ENCODE results near the gene WDPCP. TPM values are rescaled to one million over a fixed set of nuclear protein-coding genes. Genes with fewer than 3 reads are reported as not detected.

The WDPCP gene
- total and polyA plus RNA-seq, 2 of the 8 experiments (the other 6 are each of a cell fraction or from before 2014, with no cell fraction given), result 9.3 to 25.8 TPM

GRCh38 chr2:63598981-63599380 is 10.7 kb upstream of the WDPCP start:
- no peak overlapping the region for H3K9ac ChIP-seq (replicated peaks in 1 of 4; ENCODE audit: extremely low read depth in 1 of 4, low read depth in 3 of 4, low read length in 3 of 4)
- H3K9me3 ChIP-seq (ENCODE audit: insufficient read depth in 2 of 2, low read depth in 1 of 2, low read length in 1 of 2), result no peaks in the 10 kb centered on the region
- H2BK20ac ChIP-seq (ENCODE audit: low read length), result no peak overlapping the region
- no peak overlapping the region for H2BK5ac ChIP-seq (ENCODE audit: low read depth, low read length)
- no peak overlapping the region for H2AFZ ChIP-seq (ENCODE audit: low read length)
- H2BK12ac ChIP-seq (ENCODE audit: low read depth, low read length), result no peak overlapping the region
- no peak overlapping the region for H4K5ac ChIP-seq (ENCODE audit: insufficient read length, low read depth, low read length)
- no peak overlapping the region for H3K56ac ChIP-seq (replicated peaks; ENCODE audit: insufficient read length, low read depth, low read length)
- peaks cover 0 to 56% of the 10 kb centered on the region in 2 experiments; a peak in 2 of 4 replicates for H3K79me2 ChIP-seq (ENCODE audit: control insufficient read depth in 1 of 2, insufficient read depth in 2 of 2, low read length in 2 of 2)
- no peak overlapping the region for H3K4ac ChIP-seq (replicated peaks; ENCODE audit: insufficient read length, low read depth, low read length)
- peaks cover 0 to 3% (median under 1%) of the 10 kb centered on the region in 4 experiments; a peak in 4 of 7 replicates for H3K4me1 ChIP-seq (replicated peaks in 1 of 4; ENCODE audit: control insufficient read depth in 3 of 4, insufficient read depth in 4 of 4, low read length in 3 of 4)
- CTCF ChIA-PET (ENCODE audit: partially characterized antibody), result interaction anchor here (1.5 kb wide), 1 partner anchor 262 kb away, joined by 6 read pairs; no protein-coding TSS in a partner anchor
- no peak overlapping the region for H3K27ac ChIP-seq (ENCODE audit: low read depth, low read length)
- no peak overlapping the region for H3K4me2 ChIP-seq (ENCODE audit: insufficient read depth in 1 of 2, low read depth in 2 of 2, low read length in 2 of 2)
- no peak overlapping the region for H3K23ac ChIP-seq (ENCODE audit: insufficient read length)
- no peak for TF ChIP-seq SIN3A (conservative IDR thresholded peaks at IDR 0.05 in 1 of 2, IDR thresholded peaks at IDR 0.05 in 1 of 2; ENCODE audit: low read depth in 1 of 2, low read length in 2 of 2)
- no peaks in the 10 kb centered on the region for H3K23me2 ChIP-seq (ENCODE audit: low read depth, low read length)
- no peak overlapping the region for H3K18ac ChIP-seq (ENCODE audit: extremely low read depth, low read length)
- 90% methylated on average over 2 of the region's 2 CpGs; no CpG with 5 or more reads in 1 of the 2 experiments for WGBS, 2 experiments (ENCODE audit: extremely low coverage in 1 of 2, insufficient coverage in 1 of 2, insufficient read length in 1 of 2, insufficient replicate concordance in 2 of 2, low coverage in 1 of 2, low lambda C conversion rate in 2 of 2, missing lambda C conversion rate in 1 of 2)
- H3K79me1 ChIP-seq (ENCODE audit: low read depth, low read length), result no peaks in the 10 kb centered on the region; the same call in 1 of the 2 replicates
- DNase-seq (ENCODE audit: low read depth in 1 of 2, low spot score in 2 of 2) (no peak), FAIRE-seq (no peak)
- POLR2A ChIA-PET (ENCODE audit: partially characterized antibody), result interaction anchor here (2.8 to 3.7 kb wide), 2 partner anchors 9 to 12 kb away, joined by 13 to 35 read pairs; partner anchors contain the start of genes MDH1 and WDPCP
- no peaks in the 10 kb centered on the region for H3K27me3 ChIP-seq (replicated peaks in 1 of 4; ENCODE audit: control insufficient read depth in 3 of 4, extremely low read depth in 1 of 4, insufficient read depth in 3 of 4, low read length in 3 of 4)
- no peak overlapping the region for H4K8ac ChIP-seq (ENCODE audit: extremely low read depth, insufficient read depth, low read length)
- H2BK120ac ChIP-seq (replicated peaks; ENCODE audit: low read depth, low read length), result no peak overlapping the region
- no peak overlapping the region for H4K91ac ChIP-seq (replicated peaks; ENCODE audit: insufficient read length, low read length)
- no peak overlapping the region for H2AK5ac ChIP-seq (ENCODE audit: low read depth, low read length)
- H3K4me3 ChIP-seq (ENCODE audit: extremely low read depth in 1 of 4, insufficient read depth in 2 of 4, low read depth in 3 of 4, low read length in 4 of 4), result no peak overlapping the region
- peaks cover 0 to under 1% of the 10 kb centered on the region in 2 experiments for H4K20me1 ChIP-seq (replicated peaks in 1 of 2; ENCODE audit: control insufficient read depth in 1 of 2, insufficient read depth in 2 of 2, low read length in 2 of 2)
- no peak overlapping the region for H2BK15ac ChIP-seq (ENCODE audit: low read length)
- H3K14ac ChIP-seq (ENCODE audit: insufficient read length), result no peak overlapping the region
- peaks cover 5 to 95% (median 50%) of the 10 kb centered on the region in 4 experiments for H3K36me3 ChIP-seq (ENCODE audit: control insufficient read depth in 2 of 4, insufficient read depth in 4 of 4, low read length in 3 of 4)
